ENCODE data around the gene LARGE2. TPM values are rescaled to one million over a fixed set of nuclear protein-coding genes. Genes with fewer than 3 reads are reported as not detected.
A peak's percentile ranks its signal among the peaks of the same experiment; 100 is the strongest.

Gene LARGE2
- total and polyA plus RNA-seq, 2 of the 13 experiments (the other 11 are each of a cell fraction or from before 2014, with no cell fraction given): 8.5 to 21.6 TPM

GRCh38 chr11:45933846-45934579 is 11.6 kb downstream of the LARGE2 start:
- FAIRE-seq (no peak), DNase-seq (ENCODE audit: low spot score) (no peak), ATAC-seq (no peak; the same call in 2 of the 3 replicates)
- no peaks in the 10 kb centered on the region for H4K20me1 ChIP-seq (ENCODE audit: insufficient read depth, low read length)
- H3K27me3 ChIP-seq (ENCODE audit: control insufficient read depth in 1 of 2, insufficient read depth in 2 of 2, low read length in 2 of 2): no peaks in the 10 kb centered on the region
- H3K27ac ChIP-seq (ENCODE audit: extremely low read length, insufficient read depth, low read length): peak overlapping the region; percentile 42
- in situ Hi-C loops (cut with HindIII; ENCODE audit: extremely low pct_ligation_motif_present, low pct_unique_long_range_greater_than_20kb): no loop called here
- H3K4me1 ChIP-seq (ENCODE audit: insufficient read depth, low read length): peaks cover 23% of the 10 kb centered on the region
- H3K4me3 ChIP-seq (replicated peaks in 1 of 3; ENCODE audit: insufficient read depth in 1 of 3, low read depth in 2 of 3, low read length in 3 of 3): no peak overlapping the region
- no peak for TF ChIP-seq E2F1 (CRISPR knock-in tag; IDR thresholded peaks at IDR 0.05)
- H3K79me2 ChIP-seq (ENCODE audit: insufficient read depth, low read length): no peaks in the 10 kb centered on the region
- H2AFZ ChIP-seq (ENCODE audit: low read length): no peak overlapping the region
- intact Hi-C loops (cut with micrococcal nuclease; ENCODE audit: unreplicated experiment): no loop called here
- whole genome bisulfite sequencing (ENCODE audit: low lambda C conversion rate): 96% methylated on average over 18 of the region's 21 CpGs
- no peak overlapping the region for H3K9ac ChIP-seq (ENCODE audit: insufficient read depth, low read depth, low read length)
- H3K4me2 ChIP-seq (ENCODE audit: low read depth, low read length): no peak overlapping the region
- ChIA-PET POLR2A (no interaction called here), CTCF (ENCODE audit: low intra/inter-chr PET ratio, low total read pairs) (no interaction called here)
- peaks cover 9 to 34% of the 10 kb centered on the region in 2 experiments; a peak in 4 of 5 replicates for H3K36me3 ChIP-seq (replicated peaks in 1 of 2; ENCODE audit: control insufficient read depth in 1 of 2, insufficient read depth in 2 of 2, low read length in 2 of 2)
- no TSS peak for BruUV-seq (replicated peaks)
- H3K9me3 ChIP-seq (ENCODE audit: low read length): no peaks in the 10 kb centered on the region

GRCh38 chr11:45934580-45935318 is 12.3 kb downstream of the LARGE2 start:
- no peaks in the 10 kb centered on the region for H3K9me3 ChIP-seq (ENCODE audit: low read length)
- no peak overlapping the region for H2AFZ ChIP-seq (ENCODE audit: low read length)
- H3K27ac ChIP-seq (ENCODE audit: extremely low read length, insufficient read depth, low read length): peak overlapping the region; percentile 42
- H4K20me1 ChIP-seq (ENCODE audit: insufficient read depth, low read length): no peaks in the 10 kb centered on the region
- no peak overlapping the region for H3K9ac ChIP-seq (ENCODE audit: insufficient read depth, low read depth, low read length)
- whole genome bisulfite sequencing (ENCODE audit: low lambda C conversion rate): 72% methylated on average over 12 of the region's 12 CpGs
- in situ Hi-C loops (cut with HindIII; ENCODE audit: extremely low pct_ligation_motif_present, low pct_unique_long_range_greater_than_20kb): no loop called here
- POLR2A ChIA-PET: no interaction called here
- TF ChIP-seq IRX3 (CRISPR knock-in tag; IDR thresholded peaks at IDR 0.05; ENCODE audit: borderline replicate concordance, low read depth) (no peak), PHF21A (CRISPR knock-in tag; IDR thresholded peaks at IDR 0.05) (0 out of 2 replicates have a peak, but pooled peaks have one; percentile 17)
- intact Hi-C loops (cut with micrococcal nuclease; ENCODE audit: unreplicated experiment): no loop called here
- no TSS peak for BruUV-seq (replicated peaks)
- H3K4me1 ChIP-seq (ENCODE audit: insufficient read depth, low read length): peaks cover 16% of the 10 kb centered on the region
- CTCF ChIA-PET (ENCODE audit: low intra/inter-chr PET ratio, low total read pairs): no interaction called here
- no peaks in the 10 kb centered on the region for H3K79me2 ChIP-seq (ENCODE audit: insufficient read depth, low read length)
- ATAC-seq: peak; percentile 72
- DNase-seq (ENCODE audit: low spot score): no peak
- no peaks in the 10 kb centered on the region for H3K27me3 ChIP-seq (ENCODE audit: control insufficient read depth in 1 of 2, insufficient read depth in 2 of 2, low read length in 2 of 2)
- H3K4me3 ChIP-seq (replicated peaks in 1 of 3; ENCODE audit: insufficient read depth in 1 of 3, low read depth in 2 of 3, low read length in 3 of 3): no peak overlapping the region
- H3K4me2 ChIP-seq (ENCODE audit: low read depth, low read length): no peak overlapping the region
- no peak for FAIRE-seq
- peaks cover 9 to 34% of the 10 kb centered on the region in 2 experiments; a peak in 4 of 5 replicates for H3K36me3 ChIP-seq (replicated peaks in 1 of 2; ENCODE audit: control insufficient read depth in 1 of 2, insufficient read depth in 2 of 2, low read length in 2 of 2)

Data from HepG2 (cell line).